GM12878 (cell line): ENCODE results near the gene ACTA2. TPM values are rescaled to one million over a fixed set of nuclear protein-coding genes. Genes with fewer than 3 reads are reported as not detected.

Experiments
- ATAC-seq: fragments of 200-7000 bp; cut with Tn5 transposase; 3 replicates; pipeline ENCODE4 v1.9.1; 2020; ENCODE audit warnings: mild to moderate bottlenecking, moderate library complexity
- BruUV-seq: library from RNA; stranded (reverse); fragments of 400-500 nt; replicated peaks from 2 replicates; lab custom pipeline; 2021; lab: Mats Ljungman, UMichigan
- CTCF ChIA-PET: fragments of 300-600 bp; sonication (Branson Sonifier 250); formaldehyde crosslinking; extraction: SDS; loops from one replicate; lab custom pipeline; 2021; ENCODE audit warnings: inconsistent platforms; lab: Yijun Ruan, JAX
- POLR2A ChIA-PET: fragments of 350-600 bp; formaldehyde crosslinking; extraction: SDS; loops from one replicate; lab custom pipeline; 2021; ENCODE audit warnings: inconsistent platforms; lab: Charles Lee
- RAD21 ChIA-PET: fragments of 300-600 bp; sonication (Branson Sonifier 250); formaldehyde crosslinking; loops from one replicate; lab custom pipeline; 2023; ENCODE audit warnings: antibody characterized with exemption; ENCODE audit not compliant: unreplicated experiment; lab: Charles Lee
- SMC1A ChIA-PET: fragments of 300-600 bp; sonication (Branson Sonifier 250); formaldehyde crosslinking; loops from one replicate; lab custom pipeline; 2023; ENCODE audit not compliant: unreplicated experiment, uncharacterized antibody; lab: Charles Lee
- DNase-seq: peaks from one replicate; pipeline ENCODE4 v3.0.0-alpha.2; 2011; ENCODE audit warnings: low read depth, low spot score
- FAIRE-seq: peaks from 3 replicates; lab custom pipeline; 2011; peaks lifted over from hg19 to GRCh38; lab: Jason Lieb, UNC
- H2AFZ ChIP-seq: 2 replicates; pipeline ENCODE4 v1.6.0; 2011; ENCODE audit warnings: low read depth, low read length, control low read depth; ENCODE audit not compliant: control insufficient read depth
- H3K27ac ChIP-seq: 2 replicates; pipeline ENCODE4 v1.5.1; 2011; ENCODE audit warnings: control low read depth; ENCODE audit not compliant: control insufficient read depth, insufficient read depth
- H3K27me3 ChIP-seq, 2 experiments: replicated peaks in 1 of 2; 2 replicates each; pipeline versions ENCODE4 v1.6.0 to v1.6.1; 2011; ENCODE audit warnings: low read length in 1 of 2; ENCODE audit not compliant: control insufficient read depth in 2 of 2, insufficient read depth in 2 of 2
- H3K36me3 ChIP-seq, 2 experiments: 2 replicates each; pipeline ENCODE4 v1.5.1; 2011; ENCODE audit warnings: low read length in 1 of 2; ENCODE audit not compliant: control insufficient read depth in 2 of 2, insufficient read depth in 2 of 2
- H3K4me1 ChIP-seq: 2 replicates; pipeline ENCODE4 v1.6.1; 2011; ENCODE audit warnings: mild to moderate bottlenecking, low read length, moderate library complexity, mixed read lengths; ENCODE audit not compliant: control insufficient read depth, insufficient read depth
- H3K4me2 ChIP-seq: 2 replicates; pipeline ENCODE4 v1.6.0; 2011; ENCODE audit warnings: control low read depth; ENCODE audit not compliant: control insufficient read depth, insufficient read depth
- H3K4me3 ChIP-seq: fragments of 200-600 bp; sonication (generic); 2 replicates; pipeline ENCODE4 v1.5.1; 2016
- H3K79me2 ChIP-seq: 2 replicates; pipeline ENCODE4 v1.6.0; 2011; ENCODE audit warnings: low read length; ENCODE audit not compliant: control insufficient read depth, insufficient read depth
- H3K9ac ChIP-seq: 2 replicates; pipeline ENCODE4 v1.8.0; 2011; ENCODE audit warnings: low read length, control low read depth, mixed read lengths; ENCODE audit not compliant: control insufficient read depth, insufficient read depth
- H3K9me3 ChIP-seq: replicated peaks from 3 replicates; pipeline ENCODE4 v1.5.1; 2011; ENCODE audit warnings: mild to moderate bottlenecking, low read length; ENCODE audit not compliant: control insufficient read depth, insufficient read depth
- H4K20me1 ChIP-seq: 2 replicates; pipeline ENCODE4 v1.6.0; 2011; ENCODE audit not compliant: control insufficient read depth, insufficient read depth
- BCLAF1 ChIP-seq: fragments of 450-650 bp; IDR thresholded peaks from 2 replicates; pipeline ENCODE4 v1.6.1; 2017; ENCODE audit warnings: antibody characterized with exemption, mild to moderate bottlenecking, moderate library complexity
- CBX3 ChIP-seq: fragments of 200-600 bp; sonication (generic); IDR thresholded peaks from 2 replicates; pipeline ENCODE4 v1.6.1; 2016; ENCODE audit warnings: low read depth, borderline replicate concordance
- CBX5 ChIP-seq: sonication (generic); IDR thresholded peaks from 2 replicates; pipeline ENCODE4 v1.6.1; 2016; ENCODE audit warnings: low read depth, moderate library complexity, mild to moderate bottlenecking, inconsistent platforms
- EP300 ChIP-seq, 2 experiments: fragments of 150-350 bp in 1 of 2; IDR thresholded peaks; 2 replicates each; pipeline ENCODE4 v1.6.1; 2011 to 2012; ENCODE audit warnings: low read depth in 2 of 2, low read length in 2 of 2, borderline replicate concordance in 1 of 2, improper control_type of control experiment in 1 of 2, inconsistent platforms in 1 of 2; ENCODE audit not compliant: control insufficient read depth in 1 of 2
- GABPA ChIP-seq: IDR thresholded peaks from 2 replicates; pipeline ENCODE4 v1.6.1; 2014; ENCODE audit warnings: antibody characterized with exemption, low read depth, mild to moderate bottlenecking, inconsistent platforms
- LARP7 ChIP-seq: fragments of 450-650 bp; IDR thresholded peaks from 2 replicates; pipeline ENCODE4 v1.6.1; 2017; ENCODE audit warnings: mild to moderate bottlenecking
- POLR2A ChIP-seq: IDR thresholded peaks from 2 replicates; pipeline ENCODE4 v1.6.1; 2011; ENCODE audit warnings: low read depth, mild to moderate bottlenecking, low read length
- POLR2AphosphoS2 ChIP-seq: IDR thresholded peaks from 2 replicates; pipeline ENCODE4 v1.6.1; 2011; ENCODE audit warnings: low read depth, mild to moderate bottlenecking, low read length, improper control_type of control experiment, moderate library complexity
- SREBF1 ChIP-seq: IDR thresholded peaks from 2 replicates; pipeline ENCODE4 v1.6.1; 2012; ENCODE audit warnings: mild to moderate bottlenecking, low read length
- SUPT20H ChIP-seq: IDR thresholded peaks from 2 replicates; pipeline ENCODE4 v1.6.1; 2011; ENCODE audit warnings: low read depth, mild to moderate bottlenecking, low read length, moderate library complexity, borderline replicate concordance; ENCODE audit not compliant: control insufficient read depth
- TARDBP ChIP-seq: IDR thresholded peaks from 2 replicates; pipeline ENCODE4 v1.6.1; 2016; ENCODE audit warnings: borderline replicate concordance
- TBL1XR1 ChIP-seq: IDR thresholded peaks from 2 replicates; pipeline ENCODE4 v1.6.1; 2012; ENCODE audit warnings: low read depth, low read length, improper control_type of control experiment
- TCF7 ChIP-seq: IDR thresholded peaks from 2 replicates; pipeline ENCODE4 v1.6.1; 2014; ENCODE audit warnings: antibody characterized with exemption, borderline replicate concordance
- ZNF274 ChIP-seq: IDR thresholded peaks from one replicate; pipeline ENCODE4 v1.8.0; 2011; ENCODE audit not compliant: insufficient read length, insufficient read depth
- WGBS: methylation state at CpG from one replicate; pipeline ENCODE4 v1.1.6; 2016; ENCODE audit warnings: low lambda C conversion rate; ENCODE audit not compliant: insufficient replicate concordance, insufficient coverage; ENCODE audit errors: missing lambda C conversion rate; 5-methylcytosine and 5-hydroxymethylcytosine counted together
- in situ Hi-C: fragments of 300-500 bp; cut with MboI; formaldehyde crosslinking; loops from 9 replicates; pipeline ENCODE4 v1.14.3; 2018; ENCODE audit warnings: mixed read lengths
- intact Hi-C: fragments of 100-400 bp; cut with micrococcal nuclease; formaldehyde crosslinking; loops from one replicate; pipeline ENCODE4 v1.14.2; 2022; ENCODE audit not compliant: unreplicated experiment
- polyA plus RNA-seq, 11 experiments: library from polyadenylated mRNA; depleted of rRNA in 4 of 11; unstranded in 6 of 11; stranded (reverse) in 5 of 11; fragments of >200 nt; fragmentation: Nextera tagmentation in 4 of 11; fragmentation: Illumina TruSeq in 1 of 11; extraction: Ambion mirVana in 4 of 11; extraction: Trizol in 1 of 11; gene quantifications; 1 replicate in 1 of 11; 2 replicates in 10 of 11; pipeline versions ENCODE4 v1.2.1 to v1.2.3, GENCODE V29; 2011 to 2016; ENCODE audit warnings: inconsistent platforms in 2 of 11, missing spikeins in 2 of 11, low read depth in 1 of 11
- total RNA-seq, 4 experiments: library from RNA; depleted of rRNA in 3 of 4; stranded (reverse); fragments of >200 nt in 3 of 4; fragmentation: Illumina TruSeq in 1 of 4; extraction: Trizol in 1 of 4; gene quantifications; 2 replicates each; pipeline versions ENCODE4 v1.2.1 to v1.2.3, GENCODE V29; 2013 to 2021
- TF ChIP-seq, protein P1 (sequence below): fragments of 450-650 bp; IDR thresholded peaks from 2 replicates; pipeline ENCODE4 v1.6.1; 2016; ENCODE audit warnings: mild to moderate bottlenecking, moderate library complexity, borderline replicate concordance
- TF ChIP-seq, protein P2 (sequence below): IDR thresholded peaks from 2 replicates; pipeline ENCODE4 v1.6.1; 2012; ENCODE audit warnings: low read depth, low read length, improper control_type of control experiment

Gene ACTA2
- total and polyA plus RNA-seq, 10 of the 15 experiments (the other 5 are each of a cell fraction or from before 2014, with no cell fraction given), result 7.4 to 78.2 (median 32.4) TPM

DNA sequence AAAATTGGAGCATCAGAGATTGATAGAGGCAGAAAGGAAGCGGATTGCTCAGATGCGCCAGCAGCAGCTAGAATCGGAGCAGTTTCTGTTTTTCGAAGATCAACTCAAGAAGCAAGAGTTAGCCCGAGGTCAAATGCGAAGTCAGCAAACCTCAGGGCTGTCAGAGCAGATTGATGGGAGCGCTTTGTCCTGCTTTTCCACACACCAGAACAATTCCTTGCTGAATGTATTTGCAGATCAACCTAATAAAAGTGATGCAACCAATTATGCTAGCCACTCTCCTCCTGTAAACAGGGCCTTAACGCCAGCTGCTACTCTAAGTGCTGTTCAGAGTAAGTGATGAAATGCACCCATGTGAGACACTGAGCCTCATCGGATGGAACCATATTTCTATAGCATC is 39.4 kb downstream of the ACTA2 start:
- DNase-seq, result no peak
- no peaks in the 10 kb centered on the region for H3K9me3 ChIP-seq
- no peaks in the 10 kb centered on the region for H3K27me3 ChIP-seq
- RAD21 ChIA-PET, result no interaction called here
- 97% methylated on average over 9 of the region's 9 CpGs for WGBS
- H4K20me1 ChIP-seq, result no peaks in the 10 kb centered on the region
- no peak overlapping the region for H3K4me3 ChIP-seq
- CTCF ChIA-PET, result interaction anchor here (1.2 kb wide), 1 partner anchor 101 kb away, joined by 3 read pairs; no protein-coding TSS in a partner anchor
- H2AFZ ChIP-seq, result no peak overlapping the region
- no TSS peak for BruUV-seq
- no peaks in the 10 kb centered on the region for H3K79me2 ChIP-seq
- FAIRE-seq, result no peak
- peaks cover 4 to 16% of the 10 kb centered on the region in 2 experiments; a peak in 3 of 4 replicates for H3K36me3 ChIP-seq
- SMC1A ChIA-PET, result interaction anchor here (1.7 kb wide), 1 partner anchor 78 kb away, joined by 7 read pairs; no protein-coding TSS in a partner anchor
- no peak overlapping the region for H3K27ac ChIP-seq
- in situ Hi-C loops, result no loop called here
- H3K4me2 ChIP-seq, result no peak overlapping the region
- POLR2A ChIA-PET, result no interaction called here
- no peaks in the 10 kb centered on the region for H3K4me1 ChIP-seq
- no peak for ATAC-seq
- H3K9ac ChIP-seq, result no peak overlapping the region
- TF ChIP-seq SREBF1 (no peak), ZNF274 (no peak), POLR2AphosphoS2 (no peak), LARP7 (no peak), TCF7 (no peak), BCLAF1 (no peak), CBX5 (no peak), POLR2A (no peak), GABPA (no peak), CBX3 (no peak), TBL1XR1 (no peak), EP300 (IDR thresholded peaks at IDR 0.05; ENCODE audit: borderline replicate concordance in 1 of 2, control insufficient read depth in 1 of 2, low read depth in 2 of 2, low read length in 2 of 2) (no peak), SUPT20H (no peak), TARDBP (no peak)
- TF ChIP-seq, protein P1, sequence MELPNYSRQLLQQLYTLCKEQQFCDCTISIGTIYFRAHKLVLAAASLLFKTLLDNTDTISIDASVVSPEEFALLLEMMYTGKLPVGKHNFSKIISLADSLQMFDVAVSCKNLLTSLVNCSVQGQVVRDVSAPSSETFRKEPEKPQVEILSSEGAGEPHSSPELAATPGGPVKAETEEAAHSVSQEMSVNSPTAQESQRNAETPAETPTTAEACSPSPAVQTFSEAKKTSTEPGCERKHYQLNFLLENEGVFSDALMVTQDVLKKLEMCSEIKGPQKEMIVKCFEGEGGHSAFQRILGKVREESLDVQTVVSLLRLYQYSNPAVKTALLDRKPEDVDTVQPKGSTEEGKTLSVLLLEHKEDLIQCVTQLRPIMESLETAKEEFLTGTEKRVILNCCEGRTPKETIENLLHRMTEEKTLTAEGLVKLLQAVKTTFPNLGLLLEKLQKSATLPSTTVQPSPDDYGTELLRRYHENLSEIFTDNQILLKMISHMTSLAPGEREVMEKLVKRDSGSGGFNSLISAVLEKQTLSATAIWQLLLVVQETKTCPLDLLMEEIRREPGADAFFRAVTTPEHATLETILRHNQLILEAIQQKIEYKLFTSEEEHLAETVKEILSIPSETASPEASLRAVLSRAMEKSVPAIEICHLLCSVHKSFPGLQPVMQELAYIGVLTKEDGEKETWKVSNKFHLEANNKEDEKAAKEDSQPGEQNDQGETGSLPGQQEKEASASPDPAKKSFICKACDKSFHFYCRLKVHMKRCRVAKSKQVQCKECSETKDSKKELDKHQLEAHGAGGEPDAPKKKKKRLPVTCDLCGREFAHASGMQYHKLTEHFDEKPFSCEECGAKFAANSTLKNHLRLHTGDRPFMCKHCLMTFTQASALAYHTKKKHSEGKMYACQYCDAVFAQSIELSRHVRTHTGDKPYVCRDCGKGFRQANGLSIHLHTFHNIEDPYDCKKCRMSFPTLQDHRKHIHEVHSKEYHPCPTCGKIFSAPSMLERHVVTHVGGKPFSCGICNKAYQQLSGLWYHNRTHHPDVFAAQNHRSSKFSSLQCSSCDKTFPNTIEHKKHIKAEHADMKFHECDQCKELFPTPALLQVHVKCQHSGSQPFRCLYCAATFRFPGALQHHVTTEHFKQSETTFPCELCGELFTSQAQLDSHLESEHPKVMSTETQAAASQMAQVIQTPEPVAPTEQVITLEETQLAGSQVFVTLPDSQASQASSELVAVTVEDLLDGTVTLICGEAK, result no peak
- TF ChIP-seq, protein P2, sequence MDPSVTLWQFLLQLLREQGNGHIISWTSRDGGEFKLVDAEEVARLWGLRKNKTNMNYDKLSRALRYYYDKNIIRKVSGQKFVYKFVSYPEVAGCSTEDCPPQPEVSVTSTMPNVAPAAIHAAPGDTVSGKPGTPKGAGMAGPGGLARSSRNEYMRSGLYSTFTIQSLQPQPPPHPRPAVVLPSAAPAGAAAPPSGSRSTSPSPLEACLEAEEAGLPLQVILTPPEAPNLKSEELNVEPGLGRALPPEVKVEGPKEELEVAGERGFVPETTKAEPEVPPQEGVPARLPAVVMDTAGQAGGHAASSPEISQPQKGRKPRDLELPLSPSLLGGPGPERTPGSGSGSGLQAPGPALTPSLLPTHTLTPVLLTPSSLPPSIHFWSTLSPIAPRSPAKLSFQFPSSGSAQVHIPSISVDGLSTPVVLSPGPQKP, result no peak
- intact Hi-C loops, result no loop called here
